Head of caudate nucleus (tissue), 42 donors: ENCODE data around the gene DIO1.

ENCODE experiments used
- DNase-seq, 42 donors: peaks; one replicate each; pipeline versions ENCODE4 v3.0.0 to v3.0.0-alpha.2; 2020 to 2021; ENCODE audit warnings: mixed read lengths in 7 of 42
- intact Hi-C: fragments of 100-400 bp; cut with DNase I; formaldehyde crosslinking; loops from one replicate; pipeline ENCODE4 v1.15.0; 2022

Gene DIO1

GRCh38 chr1:53949023-53949990 lies 55.3 kb downstream of the DIO1 start:
- peak in 22 of 42 donors; percentile 14 to 75 (median 36) for DNase-seq
- intact Hi-C loops: loop anchor here (5.0 to 10.0 kb wide), 3 partner anchors 57 to 112 kb away; partner anchors contain the start of genes DIO1, NDC1, TCEANC2 and TMEM59

GRCh38 chr1:53951697-53952096 lies 57.7 kb downstream of the DIO1 start:
- intact Hi-C loops: no loop called here
- DNase-seq: no peak

- intact Hi-C loops: no loop called here
Measured at GRCh38 chr1:53954128-53954527, 60.1 kb downstream of the DIO1 start.

GRCh38 chr1:53956308-53957168 lies 62.6 kb downstream of the DIO1 start:
- intact Hi-C loops: no loop called here
- DNase-seq: no peak

More at GRCh38 chr1:53954128-53954527, 60.1 kb downstream of the DIO1 start:
- no peak for DNase-seq

- intact Hi-C loops: no loop called here
Measured at GRCh38 chr1:53957194-53957818, 63.3 kb downstream of the DIO1 start.

GRCh38 chr1:53959664-53960250 lies 65.8 kb downstream of the DIO1 start:
- intact Hi-C loops: no loop called here
- DNase-seq: no peak

More at GRCh38 chr1:53957194-53957818, 63.3 kb downstream of the DIO1 start:
- no peak for DNase-seq
